Naive B cell (primary cell): ENCODE data around the gene RANBP2. TPM values are rescaled to one million over a fixed set of nuclear protein-coding genes. Genes with fewer than 3 reads are reported as not detected.
A peak's percentile ranks its signal among the peaks of the same experiment; 100 is the strongest.

Source experiments
- ATAC-seq, 2 donors: fragments of 150-1000 bp; cut with Tn5 transposase; 2 replicates each; pipeline ENCODE4 v1.10.0; 2021; ENCODE audit warnings: low read depth in 2 of 2, mild to moderate bottlenecking in 2 of 2, moderate library complexity in 2 of 2
- DNase-seq: peaks from one replicate; pipeline ENCODE4 v3.0.0; 2022
- H3K27ac Mint-ChIP-seq, 6 donors: one replicate each; pipeline ENCODE4 v1.8.0; 2020 to 2022; ENCODE audit warnings: mild to moderate bottlenecking in 6 of 6, mixed read lengths in 6 of 6, moderate library complexity in 5 of 6, inconsistent platforms in 2 of 6
- H3K27me3 Mint-ChIP-seq, 3 donors: one replicate each; pipeline ENCODE4 v1.8.0; 2021 to 2022; ENCODE audit warnings: mixed read lengths in 3 of 3, mild to moderate bottlenecking in 1 of 3
- H3K36me3 Mint-ChIP-seq, 2 donors: one replicate each; pipeline ENCODE4 v1.8.0; 2020 to 2022; ENCODE audit warnings: mixed read lengths in 2 of 2, inconsistent platforms in 1 of 2, mild to moderate bottlenecking in 1 of 2
- H3K4me1 Mint-ChIP-seq, 3 donors: one replicate each; pipeline ENCODE4 v1.8.0; 2020 to 2022; ENCODE audit warnings: mixed read lengths in 3 of 3, inconsistent platforms in 1 of 3, mild to moderate bottlenecking in 1 of 3, moderate library complexity in 1 of 3
- H3K4me3 Mint-ChIP-seq, 8 donors: one replicate each; pipeline ENCODE4 v1.8.0; 2020 to 2022; ENCODE audit warnings: mild to moderate bottlenecking in 8 of 8, mixed read lengths in 8 of 8, moderate library complexity in 8 of 8, inconsistent platforms in 2 of 8
- H3K9me3 Mint-ChIP-seq, 7 donors: one replicate each; pipeline ENCODE4 v1.8.0; 2020 to 2022; ENCODE audit warnings: mixed read lengths in 7 of 7, mild to moderate bottlenecking in 5 of 7, inconsistent platforms in 2 of 7, moderate library complexity in 1 of 7
- polyA plus RNA-seq, 6 donors: library from polyadenylated mRNA; unstranded; fragments of 300-500 nt; fragmentation: Illumina TruSeq; gene quantifications; one replicate each; pipeline ENCODE4 v1.2.3, GENCODE V29; 2021; ENCODE audit warnings: low read depth in 6 of 6

Gene RANBP2
- polyA plus RNA-seq, 6 donors from 2014 or later: 2.1 to 16.9 (median 13.6) TPM

- Mint-ChIP-seq H3K9me3 (no peaks in the 10 kb centered on the region), H3K4me3 (no peak overlapping the region), H3K36me3 (peaks cover 24% of the 10 kb centered on the region in 2 donors), H3K27me3 (no peaks in the 10 kb centered on the region), H3K4me1 (no peaks in the 10 kb centered on the region), H3K27ac (no peak overlapping the region)
- ATAC-seq: no peak
- no peak for DNase-seq
Observed at GRCh38 chr2:108803045-108803736, 83.9 kb downstream of the RANBP2 start.

- H3K4me1 Mint-ChIP-seq: no peaks in the 10 kb centered on the region
- no peak overlapping the region for H3K27ac Mint-ChIP-seq
- H3K27me3 Mint-ChIP-seq: no peaks in the 10 kb centered on the region
- no peak overlapping the region for H3K4me3 Mint-ChIP-seq
- DNase-seq: no peak
- peaks cover 34 to 35% of the 10 kb centered on the region in 2 donors for H3K36me3 Mint-ChIP-seq
- ATAC-seq: no peak
- peaks cover 5 to 17% (median 12%) of the 10 kb centered on the region in 7 donors for H3K9me3 Mint-ChIP-seq
Observed at GRCh38 chr2:108805032-108805431, 85.8 kb downstream of the RANBP2 start.

- H3K4me1 Mint-ChIP-seq: no peaks in the 10 kb centered on the region
Observed at GRCh38 chr2:108805782-108806181, 86.5 kb downstream of the RANBP2 start.

GRCh38 chr2:108806371-108807113 is 87.3 kb downstream of the RANBP2 start:
- H3K36me3 Mint-ChIP-seq: peaks cover 43 to 47% of the 10 kb centered on the region in 2 donors
- no peaks in the 10 kb centered on the region for H3K27me3 Mint-ChIP-seq
- H3K27ac Mint-ChIP-seq: peak overlapping the region in 1 of 6 donors; percentile 60
- no peak overlapping the region for H3K4me3 Mint-ChIP-seq
- no peaks in the 10 kb centered on the region for H3K4me1 Mint-ChIP-seq
- DNase-seq (no peak), ATAC-seq (no peak)
- H3K9me3 Mint-ChIP-seq: peaks cover 5 to 27% (median 19%) of the 10 kb centered on the region in 7 donors

More at GRCh38 chr2:108805782-108806181, 86.5 kb downstream of the RANBP2 start:
- no peak overlapping the region for H3K4me3 Mint-ChIP-seq
- DNase-seq (no peak), ATAC-seq (no peak)
- H3K9me3 Mint-ChIP-seq: peaks cover 5 to 24% (median 19%) of the 10 kb centered on the region in 7 donors
- H3K27ac Mint-ChIP-seq: no peak overlapping the region
- no peaks in the 10 kb centered on the region for H3K27me3 Mint-ChIP-seq
- peaks cover 42% of the 10 kb centered on the region in 2 donors for H3K36me3 Mint-ChIP-seq

GRCh38 chr2:108809936-108810335 is 90.7 kb downstream of the RANBP2 start:
- H3K4me3 Mint-ChIP-seq: no peak overlapping the region
- no peaks in the 10 kb centered on the region for H3K4me1 Mint-ChIP-seq
- no peak for DNase-seq
- peaks cover 5 to 27% (median 19%) of the 10 kb centered on the region in 7 donors for H3K9me3 Mint-ChIP-seq
- H3K27me3 Mint-ChIP-seq: no peaks in the 10 kb centered on the region
- H3K27ac Mint-ChIP-seq: no peak overlapping the region
- ATAC-seq: no peak
- H3K36me3 Mint-ChIP-seq: peaks cover 47 to 54% of the 10 kb centered on the region in 2 donors

- Mint-ChIP-seq H3K4me1 (no peaks in the 10 kb centered on the region), H3K9me3 (peaks cover 5 to 27% (median 19%) of the 10 kb centered on the region in 7 donors), H3K36me3 (peaks cover 46 to 51% of the 10 kb centered on the region in 2 donors), H3K27ac (peak overlapping the region in 1 of 6 donors; percentile 49), H3K4me3 (peak overlapping the region in 1 of 8 donors; percentile 84), H3K27me3 (no peaks in the 10 kb centered on the region)
- DNase-seq (no peak), ATAC-seq (no peak)
Observed at GRCh38 chr2:108810993-108811957, 92.0 kb downstream of the RANBP2 start.

- no peak overlapping the region for H3K27ac Mint-ChIP-seq
- H3K4me1 Mint-ChIP-seq: no peaks in the 10 kb centered on the region
- DNase-seq: no peak
- H3K27me3 Mint-ChIP-seq: no peaks in the 10 kb centered on the region
- peaks cover 33 to 43% of the 10 kb centered on the region in 2 donors for H3K36me3 Mint-ChIP-seq
- ATAC-seq: no peak
- no peak overlapping the region for H3K4me3 Mint-ChIP-seq
- H3K9me3 Mint-ChIP-seq: peaks cover 5 to 24% (median 19%) of the 10 kb centered on the region in 7 donors
Observed at GRCh38 chr2:108813732-108814131, 94.5 kb downstream of the RANBP2 start.

- Mint-ChIP-seq H3K4me3 (no peak overlapping the region), H3K4me1 (peaks cover 0 to 2% (median 0%) of the 10 kb centered on the region in 3 donors), H3K9me3 (peaks cover 0 to 17% (median 8%) of the 10 kb centered on the region in 7 donors), H3K27me3 (no peaks in the 10 kb centered on the region), H3K36me3 (peaks cover 20 to 25% of the 10 kb centered on the region in 2 donors), H3K27ac (no peak overlapping the region)
- ATAC-seq: no peak
- no peak for DNase-seq
Observed at GRCh38 chr2:108820482-108820881, 101.2 kb downstream of the RANBP2 start.

GRCh38 chr2:108823286-108823685 is 104.0 kb downstream of the RANBP2 start:
- DNase-seq (no peak), ATAC-seq (no peak)
- Mint-ChIP-seq H3K36me3 (peaks cover 15 to 20% of the 10 kb centered on the region in 2 donors), H3K27ac (peak overlapping the region in 2 of 6 donors; percentile 3 to 45), H3K4me1 (peaks cover 0 to 2% (median 0%) of the 10 kb centered on the region in 3 donors), H3K4me3 (no peak overlapping the region), H3K27me3 (no peaks in the 10 kb centered on the region), H3K9me3 (peaks cover 0 to 17% (median 8%) of the 10 kb centered on the region in 7 donors)

- Mint-ChIP-seq H3K27me3 (no peaks in the 10 kb centered on the region), H3K9me3 (peaks cover 0 to 9% (median 8%) of the 10 kb centered on the region in 7 donors), H3K4me3 (no peak overlapping the region), H3K4me1 (peaks cover 0 to 2% (median 0%) of the 10 kb centered on the region in 3 donors), H3K36me3 (peaks cover 11 to 15% of the 10 kb centered on the region in 2 donors), H3K27ac (no peak overlapping the region)
- no peak for DNase-seq
- ATAC-seq: no peak
Observed at GRCh38 chr2:108824316-108825070, 105.2 kb downstream of the RANBP2 start.

GRCh38 chr2:108825254-108825653 is 106.0 kb downstream of the RANBP2 start:
- ATAC-seq (no peak), DNase-seq (no peak)

GRCh38 chr2:108825736-108826135 is 106.5 kb downstream of the RANBP2 start:
- no peak overlapping the region for H3K27ac Mint-ChIP-seq
- H3K4me1 Mint-ChIP-seq: peaks cover 0 to 2% (median 0%) of the 10 kb centered on the region in 3 donors
- peaks cover 0 to 2% (median 0%) of the 10 kb centered on the region in 7 donors for H3K9me3 Mint-ChIP-seq
- peaks cover 0 to 6% of the 10 kb centered on the region in 2 donors for H3K36me3 Mint-ChIP-seq
- ATAC-seq (no peak), DNase-seq (no peak)
- no peak overlapping the region for H3K4me3 Mint-ChIP-seq
- no peaks in the 10 kb centered on the region for H3K27me3 Mint-ChIP-seq

More at GRCh38 chr2:108825254-108825653, 106.0 kb downstream of the RANBP2 start:
- H3K27me3 Mint-ChIP-seq: no peaks in the 10 kb centered on the region
- no peak overlapping the region for H3K27ac Mint-ChIP-seq
- H3K4me1 Mint-ChIP-seq: peaks cover 0 to 2% (median 0%) of the 10 kb centered on the region in 3 donors
- H3K4me3 Mint-ChIP-seq: no peak overlapping the region
- H3K36me3 Mint-ChIP-seq: peaks cover 3 to 8% of the 10 kb centered on the region in 2 donors
- peaks cover 0 to 3% (median 1%) of the 10 kb centered on the region in 7 donors for H3K9me3 Mint-ChIP-seq
